Mesenchymal stem cell (in vitro differentiated cells and primary cell): Measurements from ENCODE around the gene GRHL1.

Experiments
- DNase-seq: peaks from one replicate; pipeline ENCODE4 v3.0.0-alpha.2; 2013
- H2AFZ ChIP-seq: one replicate; pipeline ENCODE4 v1.6.1; 2013; ENCODE audit warnings: low read depth, mild to moderate bottlenecking, control low read depth, inconsistent platforms, low read length, moderate library complexity
- H2AK5ac ChIP-seq: 2 replicates; pipeline ENCODE4 v1.6.1; 2013; ENCODE audit warnings: low read length, moderate library complexity, mild to moderate bottlenecking, inconsistent platforms; ENCODE audit not compliant: severe bottlenecking
- H2BK120ac ChIP-seq: one replicate; pipeline ENCODE4 v1.6.1; 2013; ENCODE audit warnings: low read depth, mild to moderate bottlenecking, inconsistent platforms, low read length, moderate library complexity
- H2BK12ac ChIP-seq, 2 experiments: one replicate each; pipeline ENCODE4 v1.6.1; 2013; ENCODE audit warnings: inconsistent platforms in 2 of 2, low read length in 2 of 2, mild to moderate bottlenecking in 2 of 2, moderate library complexity in 2 of 2, control low read depth in 1 of 2
- H2BK15ac ChIP-seq: one replicate; pipeline ENCODE4 v1.6.1; 2013; ENCODE audit warnings: mild to moderate bottlenecking, low read depth, inconsistent platforms; ENCODE audit not compliant: poor library complexity, severe bottlenecking
- H2BK5ac ChIP-seq: 2 replicates; pipeline ENCODE4 v1.6.1; 2013; ENCODE audit warnings: low read depth, mild to moderate bottlenecking, low read length, control low read depth, inconsistent platforms; ENCODE audit not compliant: poor library complexity, severe bottlenecking
- H3K14ac ChIP-seq, 2 experiments: one replicate each; pipeline ENCODE4 v1.6.1; 2013; ENCODE audit warnings: inconsistent platforms in 2 of 2, low read length in 2 of 2, control low read depth in 1 of 2, mild to moderate bottlenecking in 1 of 2, moderate library complexity in 1 of 2
- H3K18ac ChIP-seq, 2 experiments: one replicate each; pipeline ENCODE4 v1.6.1; 2013; ENCODE audit warnings: inconsistent platforms in 2 of 2, low read length in 2 of 2, control low read depth in 1 of 2, low read depth in 1 of 2, mild to moderate bottlenecking in 1 of 2
- H3K23ac ChIP-seq, 2 experiments: one replicate each; pipeline ENCODE4 v1.6.1; 2013; ENCODE audit warnings: inconsistent platforms in 2 of 2, low read length in 2 of 2, mild to moderate bottlenecking in 2 of 2, moderate library complexity in 2 of 2, control low read depth in 1 of 2
- H3K27ac ChIP-seq: 2 replicates; pipeline ENCODE4 v1.5.1; 2013; ENCODE audit warnings: mild to moderate bottlenecking, moderate library complexity, low read length, control low read depth, inconsistent platforms; ENCODE audit not compliant: poor library complexity, severe bottlenecking
- H3K27me3 ChIP-seq, 2 experiments: 2 replicates each; pipeline versions ENCODE4 v1.6.1 to v1.7.0; 2013; ENCODE audit warnings: low read length in 2 of 2, mild to moderate bottlenecking in 2 of 2, moderate library complexity in 2 of 2, control low read depth in 1 of 2, inconsistent platforms in 1 of 2; ENCODE audit not compliant: control insufficient read depth in 1 of 2, insufficient read depth in 1 of 2
- H3K36me3 ChIP-seq, 2 experiments: 2 replicates each; pipeline versions ENCODE4 v1.6.1 to v1.7.0; 2013; ENCODE audit warnings: low read length in 2 of 2, control low read depth in 1 of 2, inconsistent platforms in 1 of 2, low read depth in 1 of 2, mild to moderate bottlenecking in 1 of 2; ENCODE audit not compliant: insufficient read depth in 2 of 2, control insufficient read depth in 1 of 2
- H3K4ac ChIP-seq, 2 experiments: one replicate each; pipeline ENCODE4 v1.6.1; 2013; ENCODE audit warnings: inconsistent platforms in 2 of 2, low read length in 2 of 2, mild to moderate bottlenecking in 2 of 2, moderate library complexity in 2 of 2, control low read depth in 1 of 2, low read depth in 1 of 2
- H3K4me1 ChIP-seq: 2 replicates; pipeline ENCODE4 v1.6.1; 2013; ENCODE audit warnings: low read depth, low read length, control low read depth; ENCODE audit not compliant: control insufficient read depth, insufficient read depth
- H3K4me2 ChIP-seq: 2 replicates; pipeline ENCODE4 v1.6.1; 2013; ENCODE audit warnings: low read length, mild to moderate bottlenecking, inconsistent platforms; ENCODE audit not compliant: poor library complexity, severe bottlenecking
- H3K4me3 ChIP-seq, 2 experiments: 2 replicates each; pipeline versions ENCODE4 v1.5.1 to v1.7.0; 2013; ENCODE audit warnings: low read length in 2 of 2, mild to moderate bottlenecking in 2 of 2, control low read depth in 1 of 2, low read depth in 1 of 2; ENCODE audit not compliant: insufficient read depth in 1 of 2
- H3K79me1 ChIP-seq: replicated peaks from 2 replicates; pipeline ENCODE4 v1.6.1; 2013; ENCODE audit warnings: mild to moderate bottlenecking, control low read depth, low read length, inconsistent platforms; ENCODE audit not compliant: poor library complexity, severe bottlenecking
- H3K9ac ChIP-seq: 2 replicates; pipeline ENCODE4 v1.7.0; 2013; ENCODE audit warnings: mild to moderate bottlenecking, low read length, moderate library complexity
- H3K9me3 ChIP-seq: 2 replicates; pipeline ENCODE4 v1.7.0; 2013; ENCODE audit warnings: mild to moderate bottlenecking, low read length; ENCODE audit not compliant: control insufficient read depth
- H4K8ac ChIP-seq: one replicate; pipeline ENCODE4 v1.6.1; 2013; ENCODE audit warnings: inconsistent platforms, mild to moderate bottlenecking, low read length, moderate library complexity
- H4K91ac ChIP-seq: one replicate; pipeline ENCODE4 v1.6.1; 2013; ENCODE audit warnings: mild to moderate bottlenecking, low read length, inconsistent platforms
- WGBS: methylation state at CpG from one replicate; pipeline ENCODE4 v1.1.7; 2013; ENCODE audit warnings: mixed read lengths; 5-methylcytosine and 5-hydroxymethylcytosine counted together

GRHL1 gene

GRCh38 chr2:9981655-9982054 is 30.2 kb downstream of the GRHL1 start:
- no peaks in the 10 kb centered on the region for H3K9me3 ChIP-seq
- no peak for DNase-seq
- H2BK120ac ChIP-seq = no peak overlapping the region
- H3K18ac ChIP-seq = no peak overlapping the region
- no peak overlapping the region for H3K23ac ChIP-seq
- H4K91ac ChIP-seq = no peak overlapping the region
- H2BK5ac ChIP-seq = no peak overlapping the region
- H2AK5ac ChIP-seq = no peak overlapping the region
- H3K9ac ChIP-seq = peak overlapping the region; percentile 74
- no peak overlapping the region for H3K4me2 ChIP-seq
- H2AFZ ChIP-seq = no peak overlapping the region
- no peak overlapping the region for H3K14ac ChIP-seq
- no peak overlapping the region for H2BK15ac ChIP-seq
- no peak overlapping the region for H3K4me3 ChIP-seq
- 83% methylated on average over 2 of the region's 3 CpGs for WGBS
- H3K27me3 ChIP-seq = no peaks in the 10 kb centered on the region
- H3K36me3 ChIP-seq = no peaks in the 10 kb centered on the region
- H3K27ac ChIP-seq = no peak overlapping the region
- H2BK12ac ChIP-seq = no peak overlapping the region
- peaks cover 11% of the 10 kb centered on the region for H3K4me1 ChIP-seq
- H3K79me1 ChIP-seq = no peaks in the 10 kb centered on the region
- H3K4ac ChIP-seq = no peak overlapping the region
- H4K8ac ChIP-seq = no peak overlapping the region

- Histone ChIP-seq H2BK12ac (no peak overlapping the region), H4K8ac (no peak overlapping the region), H2AFZ (no peak overlapping the region), H3K4me1 (peaks cover 11% of the 10 kb centered on the region), H3K4me3 (peak overlapping the region in 1 of 2 experiments; percentile 55), H3K9ac (peak overlapping the region; percentile 74), H3K23ac (no peak overlapping the region), H3K4me2 (no peak overlapping the region), H3K4ac (no peak overlapping the region), H3K18ac (no peak overlapping the region), H2BK120ac (no peak overlapping the region), H3K27ac (no peak overlapping the region), H2AK5ac (no peak overlapping the region), H3K79me1 (no peaks in the 10 kb centered on the region), H3K14ac (no peak overlapping the region), H2BK5ac (no peak overlapping the region), H3K27me3 (no peaks in the 10 kb centered on the region), H3K9me3 (no peaks in the 10 kb centered on the region), H2BK15ac (peak overlapping the region; percentile 40), H3K36me3 (no peaks in the 10 kb centered on the region), H4K91ac (no peak overlapping the region)
- WGBS = 82% methylated on average over 8 of the region's 8 CpGs
- DNase-seq = no peak
These were observed 30.8 kb downstream of the GRHL1 start for GRCh38 chr2:9982248-9982647.

GRCh38 chr2:9982891-9983290 is 31.4 kb downstream of the GRHL1 start:
- WGBS = 88% methylated on average over 9 of the region's 10 CpGs
- H2AK5ac ChIP-seq = peak overlapping the region; percentile 79

GRCh38 chr2:9983401-9984216 is 32.1 kb downstream of the GRHL1 start:
- Histone ChIP-seq H3K9ac (peak overlapping the region; percentile 74), H3K14ac (no peak overlapping the region), H4K8ac (no peak overlapping the region), H3K4me3 (no peak overlapping the region), H2AK5ac (peak overlapping the region; percentile 55), H3K4me1 (peaks cover 11% of the 10 kb centered on the region), H2BK5ac (no peak overlapping the region), H3K23ac (no peak overlapping the region), H2AFZ (no peak overlapping the region), H3K4ac (no peak overlapping the region), H3K36me3 (no peaks in the 10 kb centered on the region), H3K18ac (no peak overlapping the region), H2BK15ac (no peak overlapping the region), H3K27me3 (no peaks in the 10 kb centered on the region), H3K79me1 (no peaks in the 10 kb centered on the region), H3K27ac (no peak overlapping the region), H2BK120ac (no peak overlapping the region), H3K9me3 (no peaks in the 10 kb centered on the region), H4K91ac (no peak overlapping the region), H2BK12ac (no peak overlapping the region), H3K4me2 (no peak overlapping the region)
- no peak for DNase-seq
- WGBS = 83% methylated on average over 15 of the region's 15 CpGs

More at GRCh38 chr2:9982891-9983290, 31.4 kb downstream of the GRHL1 start:
- Histone ChIP-seq H3K4me1 (peaks cover 11% of the 10 kb centered on the region), H4K8ac (no peak overlapping the region), H3K9ac (peak overlapping the region; percentile 74), H3K18ac (no peak overlapping the region), H2BK12ac (peak overlapping the region in 1 of 2 experiments; percentile 63), H3K4ac (no peak overlapping the region), H2BK120ac (no peak overlapping the region), H4K91ac (no peak overlapping the region), H3K4me2 (no peak overlapping the region), H2BK5ac (no peak overlapping the region), H2BK15ac (no peak overlapping the region), H3K36me3 (no peaks in the 10 kb centered on the region), H3K27me3 (no peaks in the 10 kb centered on the region), H3K79me1 (no peaks in the 10 kb centered on the region), H3K9me3 (no peaks in the 10 kb centered on the region), H3K23ac (no peak overlapping the region), H2AFZ (no peak overlapping the region), H3K14ac (peak overlapping the region in 1 of 2 experiments; percentile 36), H3K4me3 (peak overlapping the region in 1 of 2 experiments; percentile 55), H3K27ac (no peak overlapping the region)
- no peak for DNase-seq
